Tibial nerve (tissue), 4 donors: ENCODE data around the gene CCDC88B. TPM values are rescaled to one million over a fixed set of nuclear protein-coding genes. Genes with fewer than 3 reads are reported as not detected.

ENCODE experiments used
- DNase-seq, 2 donors: peaks; one replicate each; pipeline ENCODE4 v3.0.0-alpha.2; 2019; ENCODE audit warnings: low spot score in 2 of 2
- H3K27ac ChIP-seq, 4 donors: fragments of 200-600 bp; sonication (generic) in 3 of 4; one replicate each; pipeline ENCODE4 v1.5.1; 2017 to 2019; ENCODE audit warnings: mild to moderate bottlenecking in 1 of 4
- H3K27me3 ChIP-seq, 2 donors: fragments of 200-600 bp; sonication (generic) in 1 of 2; one replicate each; pipeline versions ENCODE4 v1.5.1 to v1.6.0; 2017 to 2019
- H3K36me3 ChIP-seq, 3 donors: fragments of 200-600 bp; sonication (generic); one replicate each; pipeline ENCODE4 v1.5.1; 2018 to 2019
- H3K4me1 ChIP-seq, 4 donors: fragments of 200-600 bp; sonication (generic) in 3 of 4; one replicate each; pipeline ENCODE4 v1.5.1; 2017 to 2019
- H3K4me3 ChIP-seq, 4 donors: fragments of 200-600 bp; sonication (generic) in 3 of 4; one replicate each; pipeline ENCODE4 v1.5.1; 2017 to 2019; ENCODE audit warnings: mild to moderate bottlenecking in 1 of 4, moderate library complexity in 1 of 4
- H3K9me3 ChIP-seq, 4 donors: fragments of 200-600 bp; sonication (generic) in 3 of 4; one replicate each; pipeline ENCODE4 v1.5.1; 2017 to 2019
- CTCF ChIP-seq, 5 experiments: fragments of 200-600 bp in 3 of 5; fragments of 450-650 bp in 2 of 5; sonication (generic) in 3 of 5; IDR thresholded peaks; one replicate each; pipeline ENCODE4 v1.5.1; 2016 to 2019; ENCODE audit warnings: antibody characterized with exemption in 5 of 5, mild to moderate bottlenecking in 3 of 5, moderate library complexity in 2 of 5
- EP300 ChIP-seq, 2 donors: sonication (generic); formaldehyde crosslinking; IDR thresholded peaks; one replicate each; pipeline ENCODE4 v1.6.1; 2017; ENCODE audit warnings: antibody characterized with exemption in 2 of 2, mild to moderate bottlenecking in 1 of 2
- POLR2A ChIP-seq, 2 donors: fragments of 450-650 bp; IDR thresholded peaks; one replicate each; pipeline ENCODE4 v1.6.1; 2017; ENCODE audit warnings: antibody characterized with exemption in 2 of 2, mild to moderate bottlenecking in 2 of 2, moderate library complexity in 2 of 2
- WGBS, 2 donors: methylation state at CpG; one replicate each; pipeline ENCODE4 v1.1.5; 2018; 5-methylcytosine and 5-hydroxymethylcytosine counted together
- total RNA-seq, 4 donors: library from RNA; depleted of rRNA; stranded (reverse); fragments of >200 nt; gene quantifications; one replicate each; pipeline ENCODE4 v1.1.0, GENCODE V29; 2016

The CCDC88B gene
- total RNA-seq, 4 donors from 2014 or later: 6.9 to 48.0 (median 14.4) TPM

- H3K27ac ChIP-seq: no peak overlapping the region
- no peak for DNase-seq
- TF ChIP-seq POLR2A (IDR thresholded peaks at IDR 0.05): no peak
- TF ChIP-seq CTCF (IDR thresholded peaks at IDR 0.05): no peak
- TF ChIP-seq EP300 (IDR thresholded peaks at IDR 0.05): no peak
- peaks cover 0 to 10% of the 10 kb centered on the region in 2 donors for H3K27me3 ChIP-seq
- WGBS, 2 donors: 5 to 12% methylated on average over 13 to 15 of the region's 15 CpGs
- H3K4me1 ChIP-seq: peaks cover 0 to 7% (median 0%) of the 10 kb centered on the region in 4 donors
- no peaks in the 10 kb centered on the region for H3K36me3 ChIP-seq
- H3K9me3 ChIP-seq: no peaks in the 10 kb centered on the region
- H3K4me3 ChIP-seq: no peak overlapping the region
Measured at GRCh38 chr11:64396079-64396591, 56.1 kb downstream of the CCDC88B start.

- Histone ChIP-seq H3K9me3 (peaks cover 0 to 12% (median 0%) of the 10 kb centered on the region in 4 donors), H3K36me3 (no peaks in the 10 kb centered on the region), H3K4me1 (peaks cover 0 to 7% (median 0%) of the 10 kb centered on the region in 4 donors), H3K27me3 (peaks cover 0 to 10% of the 10 kb centered on the region in 2 donors), H3K27ac (no peak overlapping the region), H3K4me3 (no peak overlapping the region)
- TF ChIP-seq EP300 (IDR thresholded peaks at IDR 0.05): no peak
- TF ChIP-seq POLR2A (IDR thresholded peaks at IDR 0.05): no peak
- TF ChIP-seq CTCF (IDR thresholded peaks at IDR 0.05): no peak
- no peak for DNase-seq
- WGBS, 2 donors: 56 to 60% methylated on average over 6 of the region's 6 CpGs
Measured at GRCh38 chr11:64400102-64400501, 60.1 kb downstream of the CCDC88B start.

- Histone ChIP-seq H3K4me3 (no peak overlapping the region), H3K27ac (no peak overlapping the region), H3K27me3 (peaks cover 0 to 10% of the 10 kb centered on the region in 2 donors), H3K36me3 (no peaks in the 10 kb centered on the region), H3K9me3 (peaks cover 0 to 12% (median 0%) of the 10 kb centered on the region in 4 donors), H3K4me1 (peaks cover 0 to 7% (median 0%) of the 10 kb centered on the region in 4 donors)
- WGBS, 2 donors: 70 to 79% methylated on average over 3 of the region's 3 CpGs
- DNase-seq: no peak
- no peak for TF ChIP-seq POLR2A (IDR thresholded peaks at IDR 0.05)
- no peak for TF ChIP-seq EP300 (IDR thresholded peaks at IDR 0.05)
- no peak for TF ChIP-seq CTCF (IDR thresholded peaks at IDR 0.05)
Measured at GRCh38 chr11:64400667-64401066, 60.7 kb downstream of the CCDC88B start.

GRCh38 chr11:64401775-64402174, 61.8 kb downstream of the CCDC88B start:
- H3K9me3 ChIP-seq: peaks cover 0 to 12% (median 0%) of the 10 kb centered on the region in 4 donors
- no peak for DNase-seq
- H3K27ac ChIP-seq: no peak overlapping the region
- no peaks in the 10 kb centered on the region for H3K36me3 ChIP-seq
- TF ChIP-seq POLR2A (IDR thresholded peaks at IDR 0.05): no peak
- no peak for TF ChIP-seq CTCF (IDR thresholded peaks at IDR 0.05)
- TF ChIP-seq EP300 (IDR thresholded peaks at IDR 0.05): no peak
- peaks cover 0 to 10% of the 10 kb centered on the region in 2 donors for H3K27me3 ChIP-seq
- H3K4me1 ChIP-seq: no peaks in the 10 kb centered on the region
- WGBS, 2 donors: 82 to 90% methylated on average over 7 of the region's 7 CpGs
- H3K4me3 ChIP-seq: no peak overlapping the region

GRCh38 chr11:64403106-64403505, 63.1 kb downstream of the CCDC88B start:
- 65 to 69% methylated on average over 5 of the region's 5 CpGs for WGBS, 2 donors
- no peak for DNase-seq
- peaks cover 0 to 12% (median 0%) of the 10 kb centered on the region in 4 donors for H3K9me3 ChIP-seq
- H3K27ac ChIP-seq: no peak overlapping the region
- H3K36me3 ChIP-seq: no peaks in the 10 kb centered on the region
- no peaks in the 10 kb centered on the region for H3K4me1 ChIP-seq
- H3K4me3 ChIP-seq: no peak overlapping the region
- peaks cover 0 to 4% of the 10 kb centered on the region in 2 donors for H3K27me3 ChIP-seq
- TF ChIP-seq EP300 (IDR thresholded peaks at IDR 0.05): no peak
- no peak for TF ChIP-seq CTCF (IDR thresholded peaks at IDR 0.05)
- TF ChIP-seq POLR2A (IDR thresholded peaks at IDR 0.05): no peak
